Mesenchymal stem cell (in vitro differentiated cells and primary cell): ENCODE results near the gene ARL6IP4.

ENCODE experiments used
- DNase-seq: peaks from one replicate; pipeline ENCODE4 v3.0.0-alpha.2; 2013
- H2AFZ ChIP-seq: one replicate; pipeline ENCODE4 v1.6.1; 2013; ENCODE audit warnings: low read depth, mild to moderate bottlenecking, control low read depth, inconsistent platforms, low read length, moderate library complexity
- H2AK5ac ChIP-seq: 2 replicates; pipeline ENCODE4 v1.6.1; 2013; ENCODE audit warnings: low read length, moderate library complexity, mild to moderate bottlenecking, inconsistent platforms; ENCODE audit not compliant: severe bottlenecking
- H2BK120ac ChIP-seq: one replicate; pipeline ENCODE4 v1.6.1; 2013; ENCODE audit warnings: low read depth, mild to moderate bottlenecking, inconsistent platforms, low read length, moderate library complexity
- H2BK12ac ChIP-seq, 2 experiments: one replicate each; pipeline ENCODE4 v1.6.1; 2013; ENCODE audit warnings: inconsistent platforms in 2 of 2, low read length in 2 of 2, mild to moderate bottlenecking in 2 of 2, moderate library complexity in 2 of 2, control low read depth in 1 of 2
- H2BK15ac ChIP-seq: one replicate; pipeline ENCODE4 v1.6.1; 2013; ENCODE audit warnings: mild to moderate bottlenecking, low read depth, inconsistent platforms; ENCODE audit not compliant: poor library complexity, severe bottlenecking
- H2BK5ac ChIP-seq: 2 replicates; pipeline ENCODE4 v1.6.1; 2013; ENCODE audit warnings: low read depth, mild to moderate bottlenecking, low read length, control low read depth, inconsistent platforms; ENCODE audit not compliant: poor library complexity, severe bottlenecking
- H3K14ac ChIP-seq, 2 experiments: one replicate each; pipeline ENCODE4 v1.6.1; 2013; ENCODE audit warnings: inconsistent platforms in 2 of 2, low read length in 2 of 2, control low read depth in 1 of 2, mild to moderate bottlenecking in 1 of 2, moderate library complexity in 1 of 2
- H3K18ac ChIP-seq, 2 experiments: one replicate each; pipeline ENCODE4 v1.6.1; 2013; ENCODE audit warnings: inconsistent platforms in 2 of 2, low read length in 2 of 2, control low read depth in 1 of 2, low read depth in 1 of 2, mild to moderate bottlenecking in 1 of 2
- H3K23ac ChIP-seq, 2 experiments: one replicate each; pipeline ENCODE4 v1.6.1; 2013; ENCODE audit warnings: inconsistent platforms in 2 of 2, low read length in 2 of 2, mild to moderate bottlenecking in 2 of 2, moderate library complexity in 2 of 2, control low read depth in 1 of 2
- H3K27ac ChIP-seq: 2 replicates; pipeline ENCODE4 v1.5.1; 2013; ENCODE audit warnings: mild to moderate bottlenecking, moderate library complexity, low read length, control low read depth, inconsistent platforms; ENCODE audit not compliant: poor library complexity, severe bottlenecking
- H3K27me3 ChIP-seq, 2 experiments: 2 replicates each; pipeline versions ENCODE4 v1.6.1 to v1.7.0; 2013; ENCODE audit warnings: low read length in 2 of 2, mild to moderate bottlenecking in 2 of 2, moderate library complexity in 2 of 2, control low read depth in 1 of 2, inconsistent platforms in 1 of 2; ENCODE audit not compliant: control insufficient read depth in 1 of 2, insufficient read depth in 1 of 2
- H3K36me3 ChIP-seq, 2 experiments: 2 replicates each; pipeline versions ENCODE4 v1.6.1 to v1.7.0; 2013; ENCODE audit warnings: low read length in 2 of 2, control low read depth in 1 of 2, inconsistent platforms in 1 of 2, low read depth in 1 of 2, mild to moderate bottlenecking in 1 of 2; ENCODE audit not compliant: insufficient read depth in 2 of 2, control insufficient read depth in 1 of 2
- H3K4ac ChIP-seq, 2 experiments: one replicate each; pipeline ENCODE4 v1.6.1; 2013; ENCODE audit warnings: inconsistent platforms in 2 of 2, low read length in 2 of 2, mild to moderate bottlenecking in 2 of 2, moderate library complexity in 2 of 2, control low read depth in 1 of 2, low read depth in 1 of 2
- H3K4me1 ChIP-seq: 2 replicates; pipeline ENCODE4 v1.6.1; 2013; ENCODE audit warnings: low read depth, low read length, control low read depth; ENCODE audit not compliant: control insufficient read depth, insufficient read depth
- H3K4me2 ChIP-seq: 2 replicates; pipeline ENCODE4 v1.6.1; 2013; ENCODE audit warnings: low read length, mild to moderate bottlenecking, inconsistent platforms; ENCODE audit not compliant: poor library complexity, severe bottlenecking
- H3K4me3 ChIP-seq, 2 experiments: 2 replicates each; pipeline versions ENCODE4 v1.5.1 to v1.7.0; 2013; ENCODE audit warnings: low read length in 2 of 2, mild to moderate bottlenecking in 2 of 2, control low read depth in 1 of 2, low read depth in 1 of 2; ENCODE audit not compliant: insufficient read depth in 1 of 2
- H3K79me1 ChIP-seq: replicated peaks from 2 replicates; pipeline ENCODE4 v1.6.1; 2013; ENCODE audit warnings: mild to moderate bottlenecking, control low read depth, low read length, inconsistent platforms; ENCODE audit not compliant: poor library complexity, severe bottlenecking
- H3K9ac ChIP-seq: 2 replicates; pipeline ENCODE4 v1.7.0; 2013; ENCODE audit warnings: mild to moderate bottlenecking, low read length, moderate library complexity
- H3K9me3 ChIP-seq: 2 replicates; pipeline ENCODE4 v1.7.0; 2013; ENCODE audit warnings: mild to moderate bottlenecking, low read length; ENCODE audit not compliant: control insufficient read depth
- H4K8ac ChIP-seq: one replicate; pipeline ENCODE4 v1.6.1; 2013; ENCODE audit warnings: inconsistent platforms, mild to moderate bottlenecking, low read length, moderate library complexity
- H4K91ac ChIP-seq: one replicate; pipeline ENCODE4 v1.6.1; 2013; ENCODE audit warnings: mild to moderate bottlenecking, low read length, inconsistent platforms
- WGBS: methylation state at CpG from one replicate; pipeline ENCODE4 v1.1.7; 2013; ENCODE audit warnings: mixed read lengths; 5-methylcytosine and 5-hydroxymethylcytosine counted together

The ARL6IP4 gene

DNA sequence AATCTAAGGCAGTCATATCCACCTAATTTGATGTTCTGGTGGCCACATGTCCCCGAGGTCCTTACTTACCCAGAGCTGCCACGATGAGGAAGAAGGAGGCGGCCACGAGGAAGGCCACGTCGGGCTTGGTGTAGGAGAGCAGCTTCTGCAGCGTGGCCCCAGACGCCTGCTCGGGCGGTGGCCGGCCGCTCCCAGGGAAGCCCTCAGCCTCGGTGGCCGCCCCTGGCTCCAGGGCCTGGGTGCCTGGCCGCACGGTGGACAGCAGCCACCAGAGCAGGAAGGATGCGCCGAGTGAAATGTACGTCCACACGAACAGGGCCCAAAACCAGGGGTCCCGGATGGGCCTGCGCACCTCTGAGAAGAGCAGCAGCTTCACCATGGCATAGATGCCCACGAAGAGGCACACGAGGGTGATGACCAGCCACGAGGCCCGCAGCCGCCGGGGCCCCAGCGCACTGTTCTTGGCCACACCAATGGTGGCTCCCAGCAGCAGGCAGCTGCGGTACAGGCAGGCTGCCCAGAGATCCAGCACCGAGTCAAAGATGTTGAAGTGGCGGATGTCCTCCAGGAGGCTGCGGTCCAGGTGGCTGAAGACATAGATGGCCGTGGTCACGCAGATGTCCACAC lies 20.8 kb upstream of the ARL6IP4 start:
- H3K4me1 ChIP-seq: peaks cover 21% of the 10 kb centered on the region
- no peak overlapping the region for H4K91ac ChIP-seq
- no peak for DNase-seq
- no peak overlapping the region for H2BK15ac ChIP-seq
- H4K8ac ChIP-seq: no peak overlapping the region
- no peak overlapping the region for H3K14ac ChIP-seq
- H3K9ac ChIP-seq: no peak overlapping the region
- H3K27ac ChIP-seq: no peak overlapping the region
- no peak overlapping the region for H2AK5ac ChIP-seq
- H3K18ac ChIP-seq: no peak overlapping the region
- H3K36me3 ChIP-seq: peaks cover 16 to 17% of the 10 kb centered on the region in 2 experiments
- H2BK5ac ChIP-seq: no peak overlapping the region
- H3K23ac ChIP-seq: no peak overlapping the region
- WGBS: 98% methylated on average over 35 of the region's 35 CpGs
- no peaks in the 10 kb centered on the region for H3K27me3 ChIP-seq
- H2BK12ac ChIP-seq: no peak overlapping the region
- no peak overlapping the region for H3K4me2 ChIP-seq
- H2AFZ ChIP-seq: no peak overlapping the region
- H3K4ac ChIP-seq: no peak overlapping the region
- no peaks in the 10 kb centered on the region for H3K9me3 ChIP-seq
- no peak overlapping the region for H2BK120ac ChIP-seq
- H3K79me1 ChIP-seq: peaks cover 32% of the 10 kb centered on the region
- no peak overlapping the region for H3K4me3 ChIP-seq

- H2BK12ac ChIP-seq: no peak overlapping the region
Measured at GRCh38 chr12:122960193-122960569, 20.3 kb upstream of the ARL6IP4 start.

GRCh38 chr12:122961531-122962329 lies 18.8 kb upstream of the ARL6IP4 start:
- Histone ChIP-seq H3K27ac (no peak overlapping the region), H3K79me1 (peaks cover 36% of the 10 kb centered on the region), H2BK15ac (no peak overlapping the region), H3K14ac (no peak overlapping the region), H2BK120ac (no peak overlapping the region), H3K4me2 (no peak overlapping the region), H3K4me1 (peaks cover 29% of the 10 kb centered on the region), H3K9me3 (no peaks in the 10 kb centered on the region), H2AK5ac (no peak overlapping the region), H3K23ac (no peak overlapping the region), H3K18ac (no peak overlapping the region), H3K4ac (no peak overlapping the region), H3K9ac (no peak overlapping the region), H3K4me3 (no peak overlapping the region), H2BK5ac (no peak overlapping the region), H4K8ac (no peak overlapping the region), H3K27me3 (no peaks in the 10 kb centered on the region), H4K91ac (no peak overlapping the region), H2BK12ac (no peak overlapping the region), H3K36me3 (peaks cover 16 to 17% of the 10 kb centered on the region in 2 experiments), H2AFZ (no peak overlapping the region)
- DNase-seq: no peak
- 85% methylated on average over 8 of the region's 10 CpGs for WGBS

More at GRCh38 chr12:122960193-122960569, 20.3 kb upstream of the ARL6IP4 start:
- Histone ChIP-seq H3K9ac (no peak overlapping the region), H3K4me2 (no peak overlapping the region), H3K4me1 (peaks cover 21% of the 10 kb centered on the region), H3K23ac (no peak overlapping the region), H3K18ac (no peak overlapping the region), H4K91ac (no peak overlapping the region), H2BK120ac (no peak overlapping the region), H3K14ac (no peak overlapping the region), H3K27me3 (no peaks in the 10 kb centered on the region), H3K4me3 (no peak overlapping the region), H2BK5ac (no peak overlapping the region), H3K79me1 (peaks cover 33% of the 10 kb centered on the region), H2AFZ (no peak overlapping the region), H4K8ac (no peak overlapping the region), H3K27ac (no peak overlapping the region), H3K9me3 (no peaks in the 10 kb centered on the region), H2BK15ac (no peak overlapping the region), H3K4ac (no peak overlapping the region), H3K36me3 (peaks cover 16 to 17% of the 10 kb centered on the region in 2 experiments), H2AK5ac (no peak overlapping the region)
- DNase-seq: no peak
- WGBS: 97% methylated on average over 8 of the region's 8 CpGs

DNA sequence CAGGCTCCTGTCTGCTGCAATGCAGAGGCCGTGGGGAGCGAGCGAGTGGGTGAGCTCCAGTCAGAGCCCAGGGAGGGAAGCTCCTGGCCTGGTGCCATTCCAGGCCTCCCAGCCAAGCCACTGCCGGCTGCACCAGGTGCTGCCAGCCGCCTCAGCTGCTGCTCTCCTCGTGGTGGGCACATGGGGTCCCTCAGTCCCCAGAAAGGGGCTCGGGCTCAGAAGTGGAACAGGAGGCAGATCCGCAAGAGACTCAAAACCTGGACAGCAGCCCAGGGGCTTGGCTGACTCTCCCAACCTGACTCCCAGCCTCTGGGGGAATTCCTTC lies 16.6 kb upstream of the ARL6IP4 start:
- Histone ChIP-seq H2AFZ (no peak overlapping the region), H3K4me2 (no peak overlapping the region), H2AK5ac (no peak overlapping the region), H4K91ac (no peak overlapping the region), H3K23ac (no peak overlapping the region), H3K18ac (no peak overlapping the region), H2BK12ac (no peak overlapping the region), H2BK15ac (no peak overlapping the region), H4K8ac (no peak overlapping the region), H2BK5ac (no peak overlapping the region), H3K36me3 (peaks cover 9% of the 10 kb centered on the region in 2 experiments), H2BK120ac (no peak overlapping the region), H3K14ac (peak overlapping the region in 1 of 2 experiments; percentile 5), H3K79me1 (peaks cover 36% of the 10 kb centered on the region), H3K9ac (no peak overlapping the region), H3K4me1 (peaks cover 29% of the 10 kb centered on the region), H3K27ac (no peak overlapping the region), H3K4me3 (peak overlapping the region in 1 of 2 experiments; percentile 10), H3K27me3 (no peaks in the 10 kb centered on the region), H3K4ac (no peak overlapping the region), H3K9me3 (no peaks in the 10 kb centered on the region)
- no peak for DNase-seq
- WGBS: 85% methylated on average over 8 of the region's 8 CpGs
